Esophagus muscularis mucosa (tissue), 3 donors: ENCODE data around the gene ACADS.

Experiments used
- POLR2A ChIP-seq: fragments of 450-650 bp; IDR thresholded peaks from one replicate; pipeline ENCODE4 v1.6.1; 2017; ENCODE audit warnings: antibody characterized with exemption, moderate library complexity, mild to moderate bottlenecking, low read depth
- TF ChIP-seq, protein P1 (sequence below), 3 experiments: fragments of 200-600 bp in 2 of 3; fragments of 450-650 bp in 1 of 3; sonication (generic) in 2 of 3; IDR thresholded peaks; one replicate each; pipeline ENCODE4 v1.5.1; 2017 to 2019; ENCODE audit warnings: antibody characterized with exemption in 3 of 3, mild to moderate bottlenecking in 2 of 3, moderate library complexity in 1 of 3

GRCh38 chr12:120757226-120757742 lies 31.7 kb downstream of the ACADS start:
- TF ChIP-seq, protein P1, sequence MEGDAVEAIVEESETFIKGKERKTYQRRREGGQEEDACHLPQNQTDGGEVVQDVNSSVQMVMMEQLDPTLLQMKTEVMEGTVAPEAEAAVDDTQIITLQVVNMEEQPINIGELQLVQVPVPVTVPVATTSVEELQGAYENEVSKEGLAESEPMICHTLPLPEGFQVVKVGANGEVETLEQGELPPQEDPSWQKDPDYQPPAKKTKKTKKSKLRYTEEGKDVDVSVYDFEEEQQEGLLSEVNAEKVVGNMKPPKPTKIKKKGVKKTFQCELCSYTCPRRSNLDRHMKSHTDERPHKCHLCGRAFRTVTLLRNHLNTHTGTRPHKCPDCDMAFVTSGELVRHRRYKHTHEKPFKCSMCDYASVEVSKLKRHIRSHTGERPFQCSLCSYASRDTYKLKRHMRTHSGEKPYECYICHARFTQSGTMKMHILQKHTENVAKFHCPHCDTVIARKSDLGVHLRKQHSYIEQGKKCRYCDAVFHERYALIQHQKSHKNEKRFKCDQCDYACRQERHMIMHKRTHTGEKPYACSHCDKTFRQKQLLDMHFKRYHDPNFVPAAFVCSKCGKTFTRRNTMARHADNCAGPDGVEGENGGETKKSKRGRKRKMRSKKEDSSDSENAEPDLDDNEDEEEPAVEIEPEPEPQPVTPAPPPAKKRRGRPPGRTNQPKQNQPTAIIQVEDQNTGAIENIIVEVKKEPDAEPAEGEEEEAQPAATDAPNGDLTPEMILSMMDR (IDR thresholded peaks at IDR 0.05): no peak
- no peak for TF ChIP-seq POLR2A
